ENCODE data around the gene TEX38. TPM values are rescaled to one million over a fixed set of nuclear protein-coding genes. Genes with fewer than 3 reads are reported as not detected.

TEX38 gene
- total and polyA plus RNA-seq, 10 of the 15 experiments (the other 5 are each of a cell fraction or from before 2014, with no cell fraction given), result 0.07 to 0.32 (median 0.15) TPM; not detected in 7

GRCh38 chr1:46721204-46721603, 49.5 kb downstream of the TEX38 start:
- DNase-seq (ENCODE audit: low read depth, low spot score), result no peak
- no peak overlapping the region for H3K4me2 ChIP-seq (ENCODE audit: control insufficient read depth, insufficient read depth)
- in situ Hi-C loops (cut with MboI), result no loop called here
- intact Hi-C loops (cut with micrococcal nuclease; ENCODE audit: unreplicated experiment), result no loop called here
- H3K9me3 ChIP-seq (replicated peaks; ENCODE audit: control insufficient read depth, insufficient read depth, low read length), result no peaks in the 10 kb centered on the region
- H3K4me1 ChIP-seq (ENCODE audit: control insufficient read depth, insufficient read depth, low read length), result peaks cover 13% of the 10 kb centered on the region
- no peak for FAIRE-seq
- ChIA-PET CTCF (interaction anchor here (0.9 to 1.6 kb wide), 2 partner anchors 97 to 104 kb away, joined by 5 to 6 read pairs; partner anchors contain the start of gene MOB3C), RAD21 (ENCODE audit: unreplicated experiment) (interaction anchor here (1.6 kb wide), 1 partner anchor 54 kb away, joined by 5 read pairs; no protein-coding TSS in a partner anchor), SMC1A (ENCODE audit: uncharacterized antibody, unreplicated experiment) (interaction anchor here (2.1 kb wide), 1 partner anchor 118 kb away, joined by 5 read pairs; the partner anchor contains the start of gene MKNK1), POLR2A (no interaction called here)
- H3K27ac ChIP-seq (ENCODE audit: control insufficient read depth, insufficient read depth), result no peak overlapping the region
- ATAC-seq, result no peak
- no peak overlapping the region for H2AFZ ChIP-seq (ENCODE audit: control insufficient read depth, low read depth, low read length)
- H3K27me3 ChIP-seq (replicated peaks in 1 of 2; ENCODE audit: control insufficient read depth in 2 of 2, insufficient read depth in 2 of 2, low read length in 1 of 2), result no peaks in the 10 kb centered on the region; a peak in 1 of 4 replicates
- peaks cover 25% of the 10 kb centered on the region for H3K79me2 ChIP-seq (ENCODE audit: control insufficient read depth, insufficient read depth, low read length)
- H3K36me3 ChIP-seq (ENCODE audit: control insufficient read depth in 2 of 2, insufficient read depth in 2 of 2, low read length in 1 of 2), result no peaks in the 10 kb centered on the region
- H3K9ac ChIP-seq (ENCODE audit: control insufficient read depth, insufficient read depth, low read length), result no peak overlapping the region
- 0% methylated on average over 1 of the region's 1 CpG for WGBS (ENCODE audit: insufficient coverage, insufficient replicate concordance, low lambda C conversion rate, missing lambda C conversion rate)
- H4K20me1 ChIP-seq (ENCODE audit: control insufficient read depth, insufficient read depth), result no peaks in the 10 kb centered on the region; the same call in 1 of the 2 replicates
- no peak overlapping the region for H3K4me3 ChIP-seq
- BruUV-seq (replicated peaks), result no TSS peak
- TF ChIP-seq JUND (IDR thresholded peaks at IDR 0.05; ENCODE audit: low read depth, low read length), result no peak
- TF ChIP-seq MTA2 (IDR thresholded peaks at IDR 0.05; ENCODE audit: low read depth), result no peak
- no peak for TF ChIP-seq ZNF687 (IDR thresholded peaks at IDR 0.05)
- TF ChIP-seq YBX1 (IDR thresholded peaks at IDR 0.05), result no peak
- TF ChIP-seq RB1 (IDR thresholded peaks at IDR 0.05; ENCODE audit: borderline replicate concordance), result no peak
- TF ChIP-seq KDM1A (IDR thresholded peaks at IDR 0.05; ENCODE audit: borderline replicate concordance), result no peak
- no peak for TF ChIP-seq SMC3 (IDR thresholded peaks at IDR 0.05; ENCODE audit: borderline replicate concordance, low read length)
- TF ChIP-seq CHD4 (IDR thresholded peaks at IDR 0.05), result no peak
- no peak for TF ChIP-seq CEBPZ (IDR thresholded peaks at IDR 0.05; ENCODE audit: low read depth, low read length)
- no peak for TF ChIP-seq MXI1 (IDR thresholded peaks at IDR 0.05; ENCODE audit: low read depth, low read length)
- TF ChIP-seq TCF7 (IDR thresholded peaks at IDR 0.05; ENCODE audit: borderline replicate concordance), result no peak
- no peak for TF ChIP-seq ELK1 (IDR thresholded peaks at IDR 0.05; ENCODE audit: low read depth, low read length)
- TF ChIP-seq IRF5 (IDR thresholded peaks at IDR 0.05; ENCODE audit: borderline replicate concordance), result no peak
- no peak for TF ChIP-seq ZNF622 (IDR thresholded peaks at IDR 0.05)

All from GM12878 (cell line).